ENCODE results near the gene HSPA1A.
A peak's percentile ranks its signal among the peaks of the same experiment; 100 is the strongest.
"Not testable (repeated sequence)": the region's sequence is repeated elsewhere in the genome, so short reads cannot be mapped to it uniquely, and the experiment has no call there.

HSPA1A gene

GRCh38 chr6:31861150-31861549 is 45.8 kb downstream of the HSPA1A start:
- FAIRE-seq (no peak), DNase-seq (ENCODE audit: insufficient read length, low spot score) (no peak)
- TF ChIP-seq, protein P1, sequence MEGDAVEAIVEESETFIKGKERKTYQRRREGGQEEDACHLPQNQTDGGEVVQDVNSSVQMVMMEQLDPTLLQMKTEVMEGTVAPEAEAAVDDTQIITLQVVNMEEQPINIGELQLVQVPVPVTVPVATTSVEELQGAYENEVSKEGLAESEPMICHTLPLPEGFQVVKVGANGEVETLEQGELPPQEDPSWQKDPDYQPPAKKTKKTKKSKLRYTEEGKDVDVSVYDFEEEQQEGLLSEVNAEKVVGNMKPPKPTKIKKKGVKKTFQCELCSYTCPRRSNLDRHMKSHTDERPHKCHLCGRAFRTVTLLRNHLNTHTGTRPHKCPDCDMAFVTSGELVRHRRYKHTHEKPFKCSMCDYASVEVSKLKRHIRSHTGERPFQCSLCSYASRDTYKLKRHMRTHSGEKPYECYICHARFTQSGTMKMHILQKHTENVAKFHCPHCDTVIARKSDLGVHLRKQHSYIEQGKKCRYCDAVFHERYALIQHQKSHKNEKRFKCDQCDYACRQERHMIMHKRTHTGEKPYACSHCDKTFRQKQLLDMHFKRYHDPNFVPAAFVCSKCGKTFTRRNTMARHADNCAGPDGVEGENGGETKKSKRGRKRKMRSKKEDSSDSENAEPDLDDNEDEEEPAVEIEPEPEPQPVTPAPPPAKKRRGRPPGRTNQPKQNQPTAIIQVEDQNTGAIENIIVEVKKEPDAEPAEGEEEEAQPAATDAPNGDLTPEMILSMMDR (IDR thresholded peaks at IDR 0.05; ENCODE audit: insufficient read depth, missing control alignments): no peak

GRCh38 chr6:31861919-31862343 is 46.6 kb downstream of the HSPA1A start:
- TF ChIP-seq, protein P1 (IDR thresholded peaks at IDR 0.05; ENCODE audit: insufficient read depth, missing control alignments): no peak
- no peak for FAIRE-seq
- DNase-seq (ENCODE audit: insufficient read length, low spot score): no peak

- DNase-seq (ENCODE audit: insufficient read length, low spot score) (peak; percentile 99), FAIRE-seq (no peak)
- TF ChIP-seq, protein P1 (IDR thresholded peaks at IDR 0.05; ENCODE audit: insufficient read depth, missing control alignments): no peak
Observed at GRCh38 chr6:31862344-31863235, 47.2 kb downstream of the HSPA1A start, which contains the start of gene NEU1. NEU1 (minus strand) TSS chr6:31862821; CDS start chr6:31862776, 45 bp downstream.

- not testable (repeated sequence) for FAIRE-seq; DNase-seq (ENCODE audit: insufficient read length, low spot score)
Observed at GRCh38 chr6:31864123-31864562, 48.8 kb downstream of the HSPA1A start.

DNA sequence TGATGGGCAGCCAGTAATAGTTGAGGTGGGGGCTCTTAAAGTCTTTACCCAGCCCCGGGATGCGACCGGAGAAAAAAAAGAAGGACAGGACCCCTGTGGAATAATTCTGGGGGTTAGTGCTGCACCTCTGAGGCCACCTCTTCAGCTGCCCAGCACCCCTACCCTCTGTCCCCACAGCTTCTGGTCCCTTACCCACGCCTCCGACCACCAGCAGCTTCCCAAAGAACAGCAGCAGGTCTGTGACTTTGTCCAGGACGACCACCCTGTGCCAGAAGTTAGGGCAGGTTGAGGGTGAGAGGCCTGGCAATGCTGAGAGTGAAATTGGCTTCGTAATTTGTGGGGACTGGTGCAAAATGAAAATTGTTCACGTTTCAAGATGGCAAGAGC is 49.5 kb downstream of the HSPA1A start:
- DNase-seq (ENCODE audit: insufficient read length, low spot score): no peak
- no peak for FAIRE-seq
- TF ChIP-seq, protein P1 (IDR thresholded peaks at IDR 0.05; ENCODE audit: insufficient read depth, missing control alignments): no peak

DNA sequence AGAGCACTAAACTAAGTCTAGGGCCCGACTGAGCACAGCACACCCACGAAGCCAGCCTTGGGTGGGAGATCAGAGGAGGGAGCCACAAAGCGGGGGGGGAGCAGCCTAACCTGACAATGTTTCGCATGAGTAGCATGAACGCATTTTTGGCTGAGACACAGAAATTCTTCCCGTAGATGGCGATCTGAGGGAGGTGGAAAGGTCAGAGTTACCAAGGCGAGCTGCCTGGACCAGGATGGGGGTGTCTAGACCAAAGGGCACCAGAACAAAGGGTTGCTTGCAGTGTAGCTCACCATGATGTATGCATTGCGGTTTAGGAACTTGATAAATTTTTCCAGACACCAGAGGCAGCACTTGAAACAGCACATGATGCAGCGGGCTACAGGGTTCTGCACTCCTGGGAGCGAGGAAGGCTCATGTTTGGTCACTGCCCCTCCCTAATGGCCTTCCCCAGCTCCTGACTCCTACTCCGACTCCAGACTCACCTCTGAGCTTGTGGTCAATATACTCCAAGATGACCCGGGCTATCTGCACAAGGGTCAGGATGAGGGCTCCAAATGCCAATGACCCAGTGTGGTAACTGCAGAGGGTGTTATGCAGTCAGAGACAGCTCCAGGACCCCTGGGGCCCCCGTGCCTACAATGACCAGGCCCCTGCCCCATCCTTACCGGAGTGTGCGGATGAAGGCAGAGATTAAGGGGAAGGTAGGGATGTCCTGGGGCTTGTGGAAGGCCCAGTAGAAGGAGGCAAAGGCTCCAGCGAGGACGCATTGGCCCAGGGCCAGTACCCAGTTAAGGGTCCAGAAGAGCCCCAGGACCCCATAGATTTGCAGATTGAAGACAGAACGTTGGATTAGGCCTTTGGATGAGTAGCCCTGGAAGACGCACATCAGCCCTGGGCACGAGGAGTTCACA is 50.1 kb downstream of the HSPA1A start:
- FAIRE-seq (no peak), DNase-seq (ENCODE audit: insufficient read length, low spot score) (no peak)
- TF ChIP-seq, protein P1 (IDR thresholded peaks at IDR 0.05; ENCODE audit: insufficient read depth, missing control alignments): no peak
